H1 (cell line): Measurements from ENCODE around the gene SUGP2. TPM values are rescaled to one million over a fixed set of nuclear protein-coding genes. Genes with fewer than 3 reads are reported as not detected.

ENCODE experiments used
- CTCF ChIA-PET: fragments of 300-600 bp; sonication (Branson Sonifier 250); formaldehyde crosslinking; loops from one replicate; lab custom pipeline; 2021; ENCODE audit not compliant: partially characterized antibody; lab: Charles Lee
- POLR2A ChIA-PET: fragments of 300-600 bp; sonication (Branson Sonifier 250); formaldehyde crosslinking; loops from one replicate; lab custom pipeline; 2021; ENCODE audit warnings: inconsistent platforms; ENCODE audit not compliant: partially characterized antibody; lab: Charles Lee
- DNase-seq, 2 experiments: peaks; one replicate each; pipeline versions ENCODE4 v3.0.0 to v3.0.0-alpha.2; 2010 to 2022; ENCODE audit warnings: low spot score in 2 of 2, low read depth in 1 of 2, mixed read lengths in 1 of 2
- FAIRE-seq: peaks from 2 replicates; lab custom pipeline; 2011; peaks lifted over from hg19 to GRCh38; lab: Jason Lieb, UNC
- H2AFZ ChIP-seq: 2 replicates; pipeline ENCODE4 v1.8.1; 2012; ENCODE audit warnings: low read length, inconsistent platforms
- H2AK5ac ChIP-seq: 2 replicates; pipeline ENCODE4 v1.6.1; 2013; ENCODE audit warnings: low read depth, low read length
- H2BK120ac ChIP-seq: replicated peaks from 2 replicates; pipeline ENCODE3; 2013; ENCODE audit warnings: low read depth, low read length, inconsistent platforms
- H2BK12ac ChIP-seq: 2 replicates; pipeline ENCODE4 v1.6.1; 2013; ENCODE audit warnings: low read depth, low read length
- H2BK15ac ChIP-seq: 2 replicates; pipeline ENCODE4 v1.6.1; 2013; ENCODE audit warnings: low read length
- H2BK20ac ChIP-seq: 2 replicates; pipeline ENCODE4 v1.6.1; 2013; ENCODE audit warnings: low read length
- H2BK5ac ChIP-seq: 2 replicates; pipeline ENCODE4 v1.6.1; 2013; ENCODE audit warnings: low read depth, low read length
- H3K14ac ChIP-seq: 2 replicates; pipeline ENCODE4 v1.6.1; 2013; ENCODE audit warnings: inconsistent platforms; ENCODE audit not compliant: insufficient read length
- H3K18ac ChIP-seq: 2 replicates; pipeline ENCODE4 v1.6.1; 2013; ENCODE audit warnings: low read length; ENCODE audit errors: extremely low read depth
- H3K23ac ChIP-seq: 2 replicates; pipeline ENCODE4 v1.6.1; 2013; ENCODE audit warnings: inconsistent platforms; ENCODE audit not compliant: insufficient read length
- H3K23me2 ChIP-seq: 2 replicates; pipeline ENCODE4 v1.6.1; 2013; ENCODE audit warnings: low read depth, low read length
- H3K27ac ChIP-seq: 2 replicates; pipeline ENCODE4 v1.6.1; 2011; ENCODE audit warnings: low read depth, low read length, inconsistent platforms
- H3K27me3 ChIP-seq, 4 experiments: replicated peaks in 1 of 4; 1 replicate in 1 of 4; 2 replicates in 3 of 4; pipeline versions ENCODE4 v1.6.1 to v1.8.1; 2011 to 2013; ENCODE audit warnings: low read length in 3 of 4, mild to moderate bottlenecking in 3 of 4, inconsistent platforms in 2 of 4, mixed read lengths in 2 of 4, moderate library complexity in 1 of 4; ENCODE audit not compliant: control insufficient read depth in 3 of 4, insufficient read depth in 3 of 4; ENCODE audit errors: extremely low read depth in 1 of 4
- H3K36me3 ChIP-seq, 4 experiments: 2 replicates each; pipeline versions ENCODE4 v1.6.1 to v1.8.1; 2011 to 2013; ENCODE audit warnings: mild to moderate bottlenecking in 4 of 4, low read length in 3 of 4, moderate library complexity in 2 of 4, control low read depth in 1 of 4, inconsistent platforms in 1 of 4; ENCODE audit not compliant: insufficient read depth in 4 of 4, control insufficient read depth in 2 of 4
- H3K4ac ChIP-seq: replicated peaks from 2 replicates; pipeline ENCODE3; 2013; ENCODE audit warnings: low read length, low read depth, mixed read lengths, inconsistent platforms; ENCODE audit not compliant: insufficient read length
- H3K4me1 ChIP-seq, 4 experiments: replicated peaks in 1 of 4; 1 replicate in 1 of 4; 2 replicates in 3 of 4; pipeline versions ENCODE4 v1.6.1 to v1.8.1; 2011 to 2013; ENCODE audit warnings: low read length in 3 of 4, inconsistent platforms in 2 of 4, mixed read lengths in 1 of 4; ENCODE audit not compliant: insufficient read depth in 4 of 4, control insufficient read depth in 3 of 4
- H3K4me2 ChIP-seq, 2 experiments: 2 replicates each; pipeline versions ENCODE4 v1.6.1 to v1.8.1; 2011 to 2013; ENCODE audit warnings: low read depth in 2 of 2, low read length in 2 of 2, control low read depth in 1 of 2, inconsistent platforms in 1 of 2, mild to moderate bottlenecking in 1 of 2; ENCODE audit not compliant: insufficient read depth in 1 of 2
- H3K4me3 ChIP-seq, 4 experiments: fragments of 200-600, 300-600 bp in 1 of 4; sonication (generic), shearing (Covaris generic), sonication (Bioruptor Twin) in 1 of 4; 2 replicates each; pipeline versions ENCODE4 v1.5.1 to v1.8.1; 2011 to 2016; ENCODE audit warnings: low read length in 4 of 4, low read depth in 3 of 4, control low read depth in 2 of 4, inconsistent platforms in 2 of 4, mild to moderate bottlenecking in 2 of 4, mixed read lengths in 1 of 4, moderate library complexity in 1 of 4; ENCODE audit not compliant: insufficient read depth in 2 of 4; ENCODE audit errors: extremely low read depth in 1 of 4
- H3K56ac ChIP-seq: replicated peaks from 2 replicates; pipeline ENCODE3; 2013; ENCODE audit warnings: low read depth, mild to moderate bottlenecking, mixed read lengths, low read length, inconsistent platforms; ENCODE audit not compliant: insufficient read length
- H3K79me1 ChIP-seq: 2 replicates; pipeline ENCODE4 v1.6.1; 2013; ENCODE audit warnings: low read depth, low read length, control low read depth
- H3K79me2 ChIP-seq, 2 experiments: 2 replicates each; pipeline versions ENCODE4 v1.6.1 to v1.8.1; 2012 to 2013; ENCODE audit warnings: low read length in 2 of 2, mild to moderate bottlenecking in 2 of 2, inconsistent platforms in 1 of 2; ENCODE audit not compliant: insufficient read depth in 2 of 2, control insufficient read depth in 1 of 2
- H3K9ac ChIP-seq, 4 experiments: replicated peaks in 1 of 4; 1 replicate in 1 of 4; 2 replicates in 3 of 4; pipeline versions ENCODE4 v1.6.1 to v1.8.1; 2011 to 2013; ENCODE audit warnings: low read depth in 3 of 4, low read length in 3 of 4, control low read depth in 2 of 4, mild to moderate bottlenecking in 2 of 4, moderate library complexity in 2 of 4, inconsistent platforms in 1 of 4; ENCODE audit errors: extremely low read depth in 1 of 4
- H3K9me3 ChIP-seq, 2 experiments: 2 replicates each; pipeline versions ENCODE4 v1.6.1 to v1.8.1; 2012 to 2013; ENCODE audit warnings: mild to moderate bottlenecking in 2 of 2, moderate library complexity in 2 of 2, control low read depth in 1 of 2, inconsistent platforms in 1 of 2, low read depth in 1 of 2, low read length in 1 of 2, mixed read lengths in 1 of 2; ENCODE audit not compliant: insufficient read depth in 2 of 2
- H4K20me1 ChIP-seq, 2 experiments: replicated peaks in 1 of 2; 2 replicates each; pipeline versions ENCODE3 to v1.8.1; 2011 to 2013; ENCODE audit warnings: inconsistent platforms in 2 of 2, low read length in 2 of 2, mild to moderate bottlenecking in 1 of 2; ENCODE audit not compliant: insufficient read depth in 2 of 2, control insufficient read depth in 1 of 2
- H4K5ac ChIP-seq: 2 replicates; pipeline ENCODE4 v1.6.1; 2013; ENCODE audit warnings: low read length, low read depth, mixed read lengths, inconsistent platforms; ENCODE audit not compliant: insufficient read length
- H4K8ac ChIP-seq: 2 replicates; pipeline ENCODE4 v1.8.0; 2013; ENCODE audit warnings: mild to moderate bottlenecking, moderate library complexity, low read length, inconsistent platforms; ENCODE audit not compliant: insufficient read depth; ENCODE audit errors: extremely low read depth
- H4K91ac ChIP-seq: replicated peaks from 2 replicates; pipeline ENCODE3; 2013; ENCODE audit warnings: low read length, mixed read lengths, inconsistent platforms; ENCODE audit not compliant: insufficient read length
- BRCA1 ChIP-seq: IDR thresholded peaks from 2 replicates; pipeline ENCODE4 v1.6.1; 2012; ENCODE audit warnings: low read depth, low read length, improper control_type of control experiment
- CBX8 ChIP-seq: fragments of 300-800, 300-1000 bp; sonication (generic); IDR thresholded peaks from 2 replicates; pipeline ENCODE4 v1.7.1; 2016; ENCODE audit warnings: low read depth, low read length, borderline replicate concordance
- CHD1 ChIP-seq: IDR thresholded peaks from 2 replicates; pipeline ENCODE4 v1.6.1; 2012; ENCODE audit warnings: low read depth, low read length, improper control_type of control experiment
- HDAC6 ChIP-seq: IDR thresholded peaks from one replicate; pipeline ENCODE4 v1.7.1; 2012; ENCODE audit warnings: low read depth, mild to moderate bottlenecking, inconsistent platforms, low read length, moderate library complexity
- KDM4A ChIP-seq: IDR thresholded peaks from one replicate; pipeline ENCODE4 v1.7.1; 2012; ENCODE audit warnings: low read depth, mild to moderate bottlenecking, moderate library complexity, low read length, inconsistent platforms; ENCODE audit not compliant: severe bottlenecking
- POLR2AphosphoS5 ChIP-seq: IDR thresholded peaks from 2 replicates; pipeline ENCODE4 v1.6.1; 2011; ENCODE audit warnings: low read depth, low read length
- RAD21 ChIP-seq, 2 experiments: IDR thresholded peaks in 1 of 2; conservative IDR thresholded peaks in 1 of 2; 2 replicates each; pipeline ENCODE4 v1.6.1; 2011; ENCODE audit warnings: low read depth in 2 of 2, low read length in 2 of 2, improper control_type of control experiment in 1 of 2, inconsistent platforms in 1 of 2, mild to moderate bottlenecking in 1 of 2, moderate library complexity in 1 of 2
- WGBS, 2 experiments: shearing (Covaris generic) in 1 of 2; methylation state at CpG; one replicate each; pipeline versions ENCODE4 v1.1.6 to v1.1.7; 2013 to 2015; ENCODE audit warnings: low lambda C conversion rate in 2 of 2, mixed read lengths in 2 of 2, inconsistent platforms in 1 of 2, low coverage in 1 of 2, missing lambda C conversion rate in 1 of 2; ENCODE audit not compliant: insufficient replicate concordance in 2 of 2, insufficient coverage in 1 of 2, insufficient read length in 1 of 2; ENCODE audit errors: extremely low coverage in 1 of 2, missing lambda C conversion rate in 1 of 2; 5-methylcytosine and 5-hydroxymethylcytosine counted together
- polyA plus RNA-seq, 7 experiments: library from polyadenylated mRNA; depleted of rRNA in 3 of 7; stranded (reverse) in 5 of 7; unstranded in 2 of 7; fragments of >200 nt in 5 of 7; fragments of 200-250 nt in 2 of 7; gene quantifications; 1 replicate in 5 of 7; 2 replicates in 1 of 7; 4 replicates in 1 of 7; pipeline versions ENCODE4 v1.2.1 to v1.2.3, GENCODE V29; 2011 to 2013; ENCODE audit warnings: missing spikeins in 2 of 7, mixed read lengths in 2 of 7
- total RNA-seq: library from RNA; stranded (reverse); fragmentation: NEBNext Ultra II Directional; extraction: Animal tissue kit (Norgen Biotek cat#: 25700); gene quantifications from 2 replicates; pipeline ENCODE4 v1.2.1, GENCODE V29; 2021
- TF ChIP-seq, protein P1 (sequence below): IDR thresholded peaks from 2 replicates; pipeline ENCODE4 v1.6.1; 2012; ENCODE audit warnings: inconsistent platforms

The SUGP2 gene
- total and polyA plus RNA-seq, 2 of the 8 experiments (the other 6 are each of a cell fraction or from before 2014, with no cell fraction given), result 57.7 to 114 TPM

DNA sequence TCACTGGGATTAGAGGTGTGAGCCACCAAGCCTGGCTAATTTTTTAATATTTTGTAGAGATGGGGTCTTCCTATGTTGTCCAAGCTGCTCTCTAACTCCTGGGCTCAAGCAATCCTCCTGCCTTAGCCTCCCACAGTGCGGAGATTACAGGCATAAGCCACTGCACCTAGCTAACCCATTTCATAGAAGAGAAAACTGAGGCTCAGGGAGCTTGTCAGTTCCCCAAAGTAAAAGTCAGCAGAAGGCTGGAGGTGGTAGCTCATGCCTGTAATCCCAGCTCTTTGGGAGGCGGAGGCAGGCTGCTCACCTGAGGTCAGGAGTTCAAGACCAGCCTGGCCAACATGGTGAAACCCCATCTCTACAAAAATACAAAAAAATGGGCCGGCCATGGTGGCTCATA, 83.5 kb downstream of the SUGP2 start:
- no peak overlapping the region for H2AK5ac ChIP-seq
- peaks cover 10% of the 10 kb centered on the region; the same call in 1 of the 2 replicates for H3K23me2 ChIP-seq
- 0 out of 8 replicates have a peak, but pooled peaks cover 0 to 5% (median 0%) of the 10 kb centered on the region in 4 experiments for H3K36me3 ChIP-seq
- H4K91ac ChIP-seq, result no peak overlapping the region
- H2BK120ac ChIP-seq, result no peak overlapping the region
- H3K14ac ChIP-seq, result no peak overlapping the region
- no peak for DNase-seq
- H3K79me1 ChIP-seq, result peaks cover 2% of the 10 kb centered on the region; the same call in 1 of the 2 replicates
- no peak overlapping the region for H3K27ac ChIP-seq
- no peak overlapping the region for H2BK20ac ChIP-seq
- H3K79me2 ChIP-seq, result no peaks in the 10 kb centered on the region
- no peak overlapping the region for H3K9ac ChIP-seq
- no peaks in the 10 kb centered on the region for H3K4me1 ChIP-seq
- no peak overlapping the region for H4K5ac ChIP-seq
- H3K27me3 ChIP-seq, result no peaks in the 10 kb centered on the region
- ChIA-PET CTCF (interaction anchor here (0.5 to 1.1 kb wide), 6 partner anchors 9 to 338 kb away, joined by 3 to 4 read pairs (median 3); no protein-coding TSS in a partner anchor), POLR2A (interaction anchor here (0.6 to 2.3 kb wide), 6 partner anchors 8 to 59 kb away, joined by 3 to 11 read pairs (median 4); no protein-coding TSS in a partner anchor)
- H2AFZ ChIP-seq, result no peak overlapping the region
- WGBS, 2 experiments, result 90% methylated on average over 3 of the region's 3 CpGs; no CpG with 5 or more reads in 1 of the 2 experiments
- FAIRE-seq, result no peak
- no peak overlapping the region for H3K56ac ChIP-seq
- no peak overlapping the region for H3K4me2 ChIP-seq
- no peak overlapping the region for H2BK12ac ChIP-seq
- H4K20me1 ChIP-seq, result peaks cover 0 to 2% of the 10 kb centered on the region in 2 experiments
- H3K18ac ChIP-seq, result no peak overlapping the region
- H3K4me3 ChIP-seq, result no peak overlapping the region
- no peak overlapping the region for H2BK15ac ChIP-seq
- H3K9me3 ChIP-seq, result no peaks in the 10 kb centered on the region
- H3K4ac ChIP-seq, result no peak overlapping the region
- H4K8ac ChIP-seq, result no peak overlapping the region
- no peak overlapping the region for H2BK5ac ChIP-seq
- TF ChIP-seq BRCA1 (no peak), RAD21 (IDR thresholded peaks at IDR 0.05 in 1 of 2, conservative IDR thresholded peaks at IDR 0.05 in 1 of 2; ENCODE audit: low read depth in 2 of 2, low read length in 2 of 2) (no peak), CHD1 (no peak), POLR2AphosphoS5 (no peak), HDAC6 (no peak), KDM4A (no peak), CBX8 (no peak)
- TF ChIP-seq, protein P1, sequence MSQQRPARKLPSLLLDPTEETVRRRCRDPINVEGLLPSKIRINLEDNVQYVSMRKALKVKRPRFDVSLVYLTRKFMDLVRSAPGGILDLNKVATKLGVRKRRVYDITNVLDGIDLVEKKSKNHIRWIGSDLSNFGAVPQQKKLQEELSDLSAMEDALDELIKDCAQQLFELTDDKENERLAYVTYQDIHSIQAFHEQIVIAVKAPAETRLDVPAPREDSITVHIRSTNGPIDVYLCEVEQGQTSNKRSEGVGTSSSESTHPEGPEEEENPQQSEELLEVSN, result no peak
- H3K23ac ChIP-seq, result no peak overlapping the region
